ENCODE data around the gene TAF15. TPM values are rescaled to one million over a fixed set of nuclear protein-coding genes. Genes with fewer than 3 reads are reported as not detected.

The TAF15 gene
- total and polyA plus RNA-seq, 2 of the 13 experiments (the other 11 are each of a cell fraction or from before 2014, with no cell fraction given), result 25.2 to 26.5 TPM

DNA sequence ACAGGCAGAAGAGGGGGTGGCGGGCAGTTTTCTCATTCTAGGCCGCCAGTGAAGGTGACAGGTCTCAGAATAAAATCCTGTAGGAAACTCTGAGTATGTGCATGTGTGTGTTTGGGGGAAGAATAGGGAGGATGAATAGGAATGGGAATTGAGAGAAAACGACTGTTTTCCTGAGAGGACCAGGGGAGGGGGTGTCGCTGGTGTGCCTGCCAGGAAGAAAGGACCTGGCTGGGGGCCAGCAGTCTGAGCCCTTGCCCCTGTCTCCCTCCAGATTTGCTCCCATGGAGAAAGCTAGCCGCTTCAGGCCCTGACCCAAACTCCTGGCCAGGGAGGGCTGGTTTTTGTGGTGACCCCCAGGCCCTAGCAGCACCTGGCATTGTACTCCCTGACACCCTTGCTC, 34.2 kb upstream of the TAF15 start:
- H2AFZ ChIP-seq (ENCODE audit: low read length), result no peak overlapping the region
- H3K4me2 ChIP-seq (ENCODE audit: low read depth, low read length), result no peak overlapping the region
- H4K20me1 ChIP-seq (ENCODE audit: insufficient read depth, low read length), result no peaks in the 10 kb centered on the region
- no peaks in the 10 kb centered on the region for H3K79me2 ChIP-seq (ENCODE audit: insufficient read depth, low read length)
- no peaks in the 10 kb centered on the region for H3K9me3 ChIP-seq (ENCODE audit: low read length)
- ATAC-seq (no peak), FAIRE-seq (no peak), DNase-seq (ENCODE audit: low spot score) (no peak)
- H3K4me3 ChIP-seq (replicated peaks in 1 of 3; ENCODE audit: insufficient read depth in 1 of 3, low read depth in 2 of 3, low read length in 3 of 3), result no peak overlapping the region
- no peaks in the 10 kb centered on the region for H3K4me1 ChIP-seq (ENCODE audit: insufficient read depth, low read length)
- CTCF ChIA-PET (ENCODE audit: low intra/inter-chr PET ratio, low total read pairs), result no interaction called here
- intact Hi-C loops (cut with micrococcal nuclease; ENCODE audit: unreplicated experiment) (no loop called here), in situ Hi-C loops (cut with HindIII; ENCODE audit: extremely low pct_ligation_motif_present, low pct_unique_long_range_greater_than_20kb) (no loop called here)
- H3K27me3 ChIP-seq (ENCODE audit: control insufficient read depth in 1 of 2, insufficient read depth in 2 of 2, low read length in 2 of 2), result peaks cover 1 to 55% of the 10 kb centered on the region in 2 experiments; a peak in 3 of 5 replicates
- no TSS peak for BruUV-seq (replicated peaks)
- H3K27ac ChIP-seq (ENCODE audit: extremely low read length, insufficient read depth, low read length), result no peak overlapping the region
- no peaks in the 10 kb centered on the region for H3K36me3 ChIP-seq (replicated peaks in 1 of 2; ENCODE audit: control insufficient read depth in 1 of 2, insufficient read depth in 2 of 2, low read length in 2 of 2)
- H3K9ac ChIP-seq (ENCODE audit: insufficient read depth, low read depth, low read length), result no peak overlapping the region
- POLR2A ChIA-PET, result interaction anchor here (0.7 kb wide), 1 partner anchor 34 kb away, joined by 3 read pairs; the partner anchor contains the start of gene TAF15
- WGBS (ENCODE audit: low lambda C conversion rate), result 21% methylated on average over 5 of the region's 5 CpGs
- TF ChIP-seq ZSCAN12 (CRISPR knock-in tag; IDR thresholded peaks at IDR 0.05), result no peak
- TF ChIP-seq ZNF121 (CRISPR knock-in tag; IDR thresholded peaks at IDR 0.05), result no peak
- TF ChIP-seq, protein P1, sequence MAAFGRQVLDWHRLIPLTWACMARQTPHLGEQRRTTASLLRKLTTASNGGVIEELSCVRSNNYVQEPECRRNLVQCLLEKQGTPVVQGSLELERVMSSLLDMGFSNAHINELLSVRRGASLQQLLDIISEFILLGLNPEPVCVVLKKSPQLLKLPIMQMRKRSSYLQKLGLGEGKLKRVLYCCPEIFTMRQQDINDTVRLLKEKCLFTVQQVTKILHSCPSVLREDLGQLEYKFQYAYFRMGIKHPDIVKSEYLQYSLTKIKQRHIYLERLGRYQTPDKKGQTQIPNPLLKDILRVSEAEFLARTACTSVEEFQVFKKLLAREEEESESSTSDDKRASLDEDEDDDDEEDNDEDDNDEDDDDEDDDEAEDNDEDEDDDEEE (CRISPR knock-in tag; IDR thresholded peaks at IDR 0.05), result no peak
- TF ChIP-seq FOXK1 (CRISPR knock-in tag; IDR thresholded peaks at IDR 0.05; ENCODE audit: borderline replicate concordance, low read depth), result no peak
- no peak for TF ChIP-seq ZSCAN21 (CRISPR knock-in tag; IDR thresholded peaks at IDR 0.05; ENCODE audit: borderline replicate concordance)
- TF ChIP-seq ZNF205 (CRISPR knock-in tag; IDR thresholded peaks at IDR 0.05), result no peak
- TF ChIP-seq, protein P2, sequence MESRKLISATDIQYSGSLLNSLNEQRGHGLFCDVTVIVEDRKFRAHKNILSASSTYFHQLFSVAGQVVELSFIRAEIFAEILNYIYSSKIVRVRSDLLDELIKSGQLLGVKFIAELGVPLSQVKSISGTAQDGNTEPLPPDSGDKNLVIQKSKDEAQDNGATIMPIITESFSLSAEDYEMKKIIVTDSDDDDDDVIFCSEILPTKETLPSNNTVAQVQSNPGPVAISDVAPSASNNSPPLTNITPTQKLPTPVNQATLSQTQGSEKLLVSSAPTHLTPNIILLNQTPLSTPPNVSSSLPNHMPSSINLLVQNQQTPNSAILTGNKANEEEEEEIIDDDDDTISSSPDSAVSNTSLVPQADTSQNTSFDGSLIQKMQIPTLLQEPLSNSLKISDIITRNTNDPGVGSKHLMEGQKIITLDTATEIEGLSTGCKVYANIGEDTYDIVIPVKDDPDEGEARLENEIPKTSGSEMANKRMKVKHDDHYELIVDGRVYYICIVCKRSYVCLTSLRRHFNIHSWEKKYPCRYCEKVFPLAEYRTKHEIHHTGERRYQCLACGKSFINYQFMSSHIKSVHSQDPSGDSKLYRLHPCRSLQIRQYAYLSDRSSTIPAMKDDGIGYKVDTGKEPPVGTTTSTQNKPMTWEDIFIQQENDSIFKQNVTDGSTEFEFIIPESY (CRISPR knock-in tag; IDR thresholded peaks at IDR 0.05), result no peak
- no peak for TF ChIP-seq ZNF101 (CRISPR knock-in tag; IDR thresholded peaks at IDR 0.05; ENCODE audit: borderline replicate concordance, low read depth)
- TF ChIP-seq, protein P3, sequence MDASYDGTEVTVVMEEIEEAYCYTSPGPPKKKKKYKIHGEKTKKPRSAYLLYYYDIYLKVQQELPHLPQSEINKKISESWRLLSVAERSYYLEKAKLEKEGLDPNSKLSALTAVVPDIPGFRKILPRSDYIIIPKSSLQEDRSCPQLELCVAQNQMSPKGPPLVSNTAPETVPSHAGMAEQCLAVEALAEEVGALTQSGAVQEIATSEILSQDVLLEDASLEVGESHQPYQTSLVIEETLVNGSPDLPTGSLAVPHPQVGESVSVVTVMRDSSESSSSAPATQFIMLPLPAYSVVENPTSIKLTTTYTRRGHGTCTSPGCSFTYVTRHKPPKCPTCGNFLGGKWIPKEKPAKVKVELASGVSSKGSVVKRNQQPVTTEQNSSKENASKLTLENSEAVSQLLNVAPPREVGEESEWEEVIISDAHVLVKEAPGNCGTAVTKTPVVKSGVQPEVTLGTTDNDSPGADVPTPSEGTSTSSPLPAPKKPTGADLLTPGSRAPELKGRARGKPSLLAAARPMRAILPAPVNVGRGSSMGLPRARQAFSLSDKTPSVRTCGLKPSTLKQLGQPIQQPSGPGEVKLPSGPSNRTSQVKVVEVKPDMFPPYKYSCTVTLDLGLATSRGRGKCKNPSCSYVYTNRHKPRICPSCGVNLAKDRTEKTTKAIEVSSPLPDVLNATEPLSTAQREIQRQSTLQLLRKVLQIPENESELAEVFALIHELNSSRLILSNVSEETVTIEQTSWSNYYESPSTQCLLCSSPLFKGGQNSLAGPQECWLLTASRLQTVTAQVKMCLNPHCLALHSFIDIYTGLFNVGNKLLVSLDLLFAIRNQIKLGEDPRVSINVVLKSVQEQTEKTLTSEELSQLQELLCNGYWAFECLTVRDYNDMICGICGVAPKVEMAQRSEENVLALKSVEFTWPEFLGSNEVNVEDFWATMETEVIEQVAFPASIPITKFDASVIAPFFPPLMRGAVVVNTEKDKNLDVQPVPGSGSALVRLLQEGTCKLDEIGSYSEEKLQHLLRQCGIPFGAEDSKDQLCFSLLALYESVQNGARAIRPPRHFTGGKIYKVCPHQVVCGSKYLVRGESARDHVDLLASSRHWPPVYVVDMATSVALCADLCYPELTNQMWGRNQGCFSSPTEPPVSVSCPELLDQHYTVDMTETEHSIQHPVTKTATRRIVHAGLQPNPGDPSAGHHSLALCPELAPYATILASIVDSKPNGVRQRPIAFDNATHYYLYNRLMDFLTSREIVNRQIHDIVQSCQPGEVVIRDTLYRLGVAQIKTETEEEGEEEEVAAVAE (CRISPR knock-in tag; IDR thresholded peaks at IDR 0.05; ENCODE audit: borderline replicate concordance), result no peak
- TF ChIP-seq ZNF614 (CRISPR knock-in tag; IDR thresholded peaks at IDR 0.05; ENCODE audit: borderline replicate concordance), result no peak
- TF ChIP-seq, protein P4, sequence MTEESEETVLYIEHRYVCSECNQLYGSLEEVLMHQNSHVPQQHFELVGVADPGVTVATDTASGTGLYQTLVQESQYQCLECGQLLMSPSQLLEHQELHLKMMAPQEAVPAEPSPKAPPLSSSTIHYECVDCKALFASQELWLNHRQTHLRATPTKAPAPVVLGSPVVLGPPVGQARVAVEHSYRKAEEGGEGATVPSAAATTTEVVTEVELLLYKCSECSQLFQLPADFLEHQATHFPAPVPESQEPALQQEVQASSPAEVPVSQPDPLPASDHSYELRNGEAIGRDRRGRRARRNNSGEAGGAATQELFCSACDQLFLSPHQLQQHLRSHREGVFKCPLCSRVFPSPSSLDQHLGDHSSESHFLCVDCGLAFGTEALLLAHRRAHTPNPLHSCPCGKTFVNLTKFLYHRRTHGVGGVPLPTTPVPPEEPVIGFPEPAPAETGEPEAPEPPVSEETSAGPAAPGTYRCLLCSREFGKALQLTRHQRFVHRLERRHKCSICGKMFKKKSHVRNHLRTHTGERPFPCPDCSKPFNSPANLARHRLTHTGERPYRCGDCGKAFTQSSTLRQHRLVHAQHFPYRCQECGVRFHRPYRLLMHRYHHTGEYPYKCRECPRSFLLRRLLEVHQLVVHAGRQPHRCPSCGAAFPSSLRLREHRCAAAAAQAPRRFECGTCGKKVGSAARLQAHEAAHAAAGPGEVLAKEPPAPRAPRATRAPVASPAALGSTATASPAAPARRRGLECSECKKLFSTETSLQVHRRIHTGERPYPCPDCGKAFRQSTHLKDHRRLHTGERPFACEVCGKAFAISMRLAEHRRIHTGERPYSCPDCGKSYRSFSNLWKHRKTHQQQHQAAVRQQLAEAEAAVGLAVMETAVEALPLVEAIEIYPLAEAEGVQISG (CRISPR knock-in tag; IDR thresholded peaks at IDR 0.05), result no peak
- no peak for TF ChIP-seq GATAD2A (CRISPR knock-in tag; IDR thresholded peaks at IDR 0.05)
- no peak for TF ChIP-seq SIX1 (CRISPR knock-in tag; IDR thresholded peaks at IDR 0.05; ENCODE audit: borderline replicate concordance)
- no peak for TF ChIP-seq RAD21 (CRISPR knock-in tag; IDR thresholded peaks at IDR 0.05)
- no peak for TF ChIP-seq KLF11 (CRISPR knock-in tag; IDR thresholded peaks at IDR 0.05)
- TF ChIP-seq SNAPC2 (CRISPR knock-in tag; IDR thresholded peaks at IDR 0.05), result no peak

All from HepG2 (cell line).